NOMO-1 treated with DMSO at 0.1 percent for 48 hours (cell line): Measurements from ENCODE around the gene SLC2A8.

Experiments
- DNase-seq: peaks from one replicate; lab custom pipeline; 2025; ENCODE audit not compliant: unreplicated experiment; lab: John Stamatoyannopoulos, UW

SLC2A8 gene, protein sequence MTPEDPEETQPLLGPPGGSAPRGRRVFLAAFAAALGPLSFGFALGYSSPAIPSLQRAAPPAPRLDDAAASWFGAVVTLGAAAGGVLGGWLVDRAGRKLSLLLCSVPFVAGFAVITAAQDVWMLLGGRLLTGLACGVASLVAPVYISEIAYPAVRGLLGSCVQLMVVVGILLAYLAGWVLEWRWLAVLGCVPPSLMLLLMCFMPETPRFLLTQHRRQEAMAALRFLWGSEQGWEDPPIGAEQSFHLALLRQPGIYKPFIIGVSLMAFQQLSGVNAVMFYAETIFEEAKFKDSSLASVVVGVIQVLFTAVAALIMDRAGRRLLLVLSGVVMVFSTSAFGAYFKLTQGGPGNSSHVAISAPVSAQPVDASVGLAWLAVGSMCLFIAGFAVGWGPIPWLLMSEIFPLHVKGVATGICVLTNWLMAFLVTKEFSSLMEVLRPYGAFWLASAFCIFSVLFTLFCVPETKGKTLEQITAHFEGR

GRCh38 chr9:127396808-127397645 lies at the start of gene SLC2A8:
Gene SLC2A8 (plus strand): TSS chr9:127397169. CDS start chr9:127397231, 62 bp downstream.
- DNase-seq = peak; percentile 94

GRCh38 chr9:127347831-127348776 lies 48.9 kb upstream of the SLC2A8 start:
- peak; percentile 23 for DNase-seq

DNA sequence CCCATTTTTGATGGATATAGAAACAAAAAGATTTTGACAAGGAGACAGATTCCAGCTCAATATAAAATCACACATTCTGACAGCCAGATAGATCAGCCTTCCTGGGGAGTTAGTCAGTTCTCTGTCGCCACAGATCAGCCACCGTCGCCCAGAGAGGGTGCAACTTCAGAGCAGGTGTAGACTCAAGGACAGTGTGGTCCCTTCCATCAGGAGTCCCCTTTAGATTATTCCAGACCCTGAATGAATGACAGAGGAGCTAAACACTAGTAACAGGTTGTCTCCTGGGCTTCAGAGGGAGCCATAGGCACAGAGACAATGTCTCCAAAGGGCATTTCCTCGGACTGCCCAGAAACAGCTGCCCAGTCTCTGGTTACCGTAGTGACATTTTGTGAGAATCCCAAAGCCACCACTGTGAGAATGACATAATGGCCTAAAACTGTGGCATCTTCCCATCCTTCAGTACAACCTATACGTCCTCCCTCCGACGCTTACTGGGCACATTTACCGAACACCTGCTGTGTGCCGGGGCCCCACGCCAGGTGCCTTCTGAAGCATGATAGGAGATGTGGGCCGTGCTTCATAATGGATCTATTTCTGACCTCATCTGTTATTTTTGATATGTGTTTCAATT lies 47.4 kb upstream of the SLC2A8 start:
- no peak for DNase-seq

DNA sequence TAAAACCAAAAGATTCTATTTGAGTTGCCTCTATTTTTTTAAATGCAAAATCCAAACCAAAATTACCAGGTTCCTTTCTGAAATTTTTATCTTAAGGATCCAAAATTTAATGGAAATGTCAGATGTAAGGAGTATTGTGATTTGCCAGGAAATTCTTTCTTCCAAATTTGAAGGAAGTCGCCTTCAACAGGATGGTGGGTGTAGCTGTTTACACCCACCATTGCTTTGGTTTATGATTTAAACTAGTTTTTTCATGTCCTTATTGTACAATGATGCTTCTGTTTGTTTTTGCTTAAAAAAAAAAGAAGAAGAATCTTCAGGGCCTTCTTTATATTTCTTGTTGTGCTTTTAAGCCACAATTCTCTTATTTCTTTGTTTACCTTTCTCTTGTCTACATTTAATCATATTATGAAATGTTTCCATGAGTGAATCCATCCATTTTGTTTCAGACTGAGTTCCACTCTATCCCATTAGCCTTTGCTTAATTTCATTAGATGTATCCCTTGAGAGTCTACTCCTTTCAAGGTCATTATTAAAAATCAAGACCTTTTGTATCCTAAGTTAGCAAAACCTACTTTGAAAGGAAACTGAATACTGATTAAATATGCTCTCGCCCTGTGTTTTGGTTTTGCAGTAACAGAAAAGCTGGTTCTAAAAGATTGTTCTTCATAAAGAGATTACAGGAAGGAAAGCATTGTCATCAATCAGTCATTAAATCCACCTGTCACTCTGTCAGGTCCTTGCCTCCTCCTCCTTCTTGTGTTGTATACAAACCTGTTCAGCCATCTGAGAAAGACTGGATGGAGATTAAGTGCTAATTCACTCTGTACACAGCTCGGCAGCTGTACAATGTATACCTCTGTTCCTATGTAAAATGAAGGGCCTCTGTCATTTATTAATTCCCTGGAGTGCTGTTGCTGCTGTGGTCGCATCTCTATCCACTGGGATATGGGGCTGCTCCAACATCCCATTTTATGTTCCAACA lies 45.5 kb upstream of the SLC2A8 start:
- DNase-seq = no peak

DNA sequence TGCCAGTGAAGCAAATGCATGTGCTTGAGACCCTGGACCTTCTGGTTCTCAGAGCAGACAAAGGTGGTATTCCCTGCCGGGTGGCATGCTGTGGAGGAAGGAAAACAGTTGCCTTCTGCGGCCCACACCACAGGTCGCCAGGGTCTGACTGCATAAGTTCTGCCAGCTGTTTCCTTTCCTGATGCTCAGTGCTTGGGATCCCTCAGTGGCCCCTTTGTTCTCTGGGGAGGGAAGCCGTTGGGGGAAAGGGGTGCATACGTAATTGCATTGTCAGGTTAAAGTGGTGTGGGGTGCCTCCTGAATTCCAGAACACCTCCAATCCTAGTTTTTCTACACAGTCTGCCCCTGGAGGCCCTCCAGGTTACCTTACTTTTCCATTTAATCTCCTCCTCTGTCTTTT lies 43.1 kb upstream of the SLC2A8 start:
- DNase-seq = no peak

- DNase-seq = no peak
These were observed 40.1 kb upstream of the SLC2A8 start for GRCh38 chr9:127356906-127357305.

DNA sequence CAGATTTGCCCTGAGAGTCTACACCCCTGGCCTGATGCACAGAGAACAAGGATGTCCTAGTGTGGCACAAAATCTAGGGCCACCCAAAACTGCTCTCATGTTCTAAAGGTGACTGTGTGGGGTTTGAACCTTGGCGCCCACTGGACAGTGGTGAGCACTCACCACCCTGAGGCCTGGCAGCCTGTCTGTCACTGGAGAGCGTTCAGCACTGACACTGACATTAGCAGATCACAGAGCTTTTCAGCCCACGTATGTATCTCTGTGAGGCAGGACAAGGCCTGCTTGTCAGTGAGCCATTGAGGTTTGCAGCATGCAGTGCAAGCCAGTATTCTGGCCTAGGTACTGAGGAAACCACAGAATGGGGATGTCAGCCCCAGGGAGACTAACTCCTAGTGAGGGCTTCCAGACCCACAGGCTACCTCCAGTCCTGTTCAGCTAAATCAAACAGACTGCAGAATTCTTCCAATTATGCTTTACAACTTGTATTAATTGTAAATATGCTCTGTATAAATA lies 38.9 kb upstream of the SLC2A8 start:
- no peak for DNase-seq

DNA sequence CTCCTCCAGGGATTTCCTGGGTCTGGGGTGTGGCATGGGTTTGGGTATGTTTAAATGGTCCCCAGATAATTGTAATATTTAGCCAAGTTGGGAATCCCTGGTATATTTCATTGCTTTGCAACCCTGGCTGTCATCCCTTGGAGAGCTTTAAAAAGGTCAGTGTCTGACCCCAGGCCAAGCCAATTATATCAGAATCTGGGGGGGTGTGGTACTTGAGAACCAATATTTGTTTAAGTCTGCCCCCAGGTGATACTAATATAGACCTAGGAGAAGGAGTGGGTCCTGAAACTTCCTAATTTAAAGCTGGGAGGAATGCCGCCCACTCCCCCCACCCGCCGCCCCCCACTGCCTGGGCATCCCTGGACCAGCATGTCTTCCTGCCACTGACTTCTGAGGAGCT lies 38.2 kb upstream of the SLC2A8 start:
- no peak for DNase-seq

- no peak for DNase-seq
These were observed 36.7 kb upstream of the SLC2A8 start for GRCh38 chr9:127360250-127360649.

DNA sequence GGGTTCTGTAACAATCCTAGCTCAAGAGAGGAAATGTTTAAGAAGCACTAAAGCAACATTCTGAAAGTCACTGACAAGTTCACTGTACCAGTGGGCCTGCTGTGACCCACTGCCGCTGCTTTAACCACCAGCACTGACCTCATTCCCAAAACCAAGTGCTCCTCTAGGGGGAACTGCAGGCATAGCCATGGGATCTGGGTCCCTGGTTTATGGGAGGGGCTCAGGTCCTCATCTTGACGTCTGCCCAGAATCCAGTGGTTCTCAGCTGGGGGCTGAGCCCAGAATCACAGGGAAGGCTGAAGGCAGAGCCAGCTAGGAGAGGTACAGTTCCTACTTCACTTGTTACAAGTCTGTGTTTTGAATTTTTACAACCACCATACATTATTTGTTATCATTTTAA lies 36.1 kb upstream of the SLC2A8 start:
- peak; percentile 29 for DNase-seq

GRCh38 chr9:127361561-127361960 lies 35.4 kb upstream of the SLC2A8 start:
- DNase-seq = peak; percentile 73

DNA sequence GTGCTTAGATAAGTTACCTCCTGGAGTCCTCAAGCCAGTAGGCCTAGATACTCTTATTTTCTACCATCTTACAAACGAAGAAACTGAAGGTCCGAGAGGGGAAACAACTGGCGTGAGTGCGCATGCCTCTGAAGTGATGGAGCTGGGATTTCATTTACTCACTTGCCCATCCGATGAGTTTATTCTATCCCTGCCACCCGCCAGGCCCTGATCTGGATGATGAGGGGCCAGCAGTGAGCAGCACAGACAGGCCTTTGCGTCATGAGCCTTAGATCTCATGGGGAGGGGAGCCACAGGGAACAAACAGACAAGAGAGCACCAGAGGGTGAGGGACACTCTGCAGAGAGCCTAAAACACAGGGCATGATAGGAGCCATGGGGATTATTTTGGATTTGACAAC lies 34.1 kb upstream of the SLC2A8 start:
- DNase-seq = no peak

GRCh38 chr9:127365461-127365860 lies 31.5 kb upstream of the SLC2A8 start:
- no peak for DNase-seq

DNA sequence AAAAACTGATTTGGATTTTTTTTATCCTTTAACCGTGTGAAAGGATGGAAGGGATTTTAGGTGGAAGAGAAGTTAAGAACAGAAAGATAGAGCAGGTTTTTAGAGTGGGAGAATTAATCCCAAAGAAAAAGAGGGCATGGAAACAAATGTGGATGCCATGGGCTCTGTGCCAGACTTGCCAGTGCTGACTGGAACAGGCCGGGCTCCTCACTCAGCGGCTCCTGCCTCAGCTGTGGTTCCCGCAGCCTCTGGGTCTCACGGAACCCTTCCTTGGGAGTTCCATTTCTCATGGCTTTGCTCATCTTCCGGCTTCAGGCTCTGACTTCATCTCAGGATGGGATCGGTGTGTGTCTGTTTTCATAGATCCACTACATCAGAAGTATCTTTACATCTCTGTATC lies 30.4 kb upstream of the SLC2A8 start:
- no peak for DNase-seq

GRCh38 chr9:127368852-127369402 lies 28.0 kb upstream of the SLC2A8 start:
- DNase-seq = no peak

- DNase-seq = no peak
These were observed 27.5 kb upstream of the SLC2A8 start for GRCh38 chr9:127369428-127369827.

GRCh38 chr9:127370147-127370579 lies 26.8 kb upstream of the SLC2A8 start:
- no peak for DNase-seq
